Suprapubic skin (tissue), 3 donors: Measurements from ENCODE around the gene PFAS.

Source experiments
- EP300 ChIP-seq: sonication (generic); formaldehyde crosslinking; IDR thresholded peaks from one replicate; pipeline ENCODE4 v1.6.1; 2017; ENCODE audit warnings: antibody characterized with exemption
- TF ChIP-seq, protein P1 (sequence below), 2 donors: fragments of 200-600 bp in 1 of 2; fragments of 450-650 bp in 1 of 2; sonication (generic) in 1 of 2; IDR thresholded peaks; one replicate each; pipeline ENCODE4 v1.5.1; 2016 to 2019; ENCODE audit warnings: antibody characterized with exemption in 2 of 2, mild to moderate bottlenecking in 1 of 2, moderate library complexity in 1 of 2

DNA sequence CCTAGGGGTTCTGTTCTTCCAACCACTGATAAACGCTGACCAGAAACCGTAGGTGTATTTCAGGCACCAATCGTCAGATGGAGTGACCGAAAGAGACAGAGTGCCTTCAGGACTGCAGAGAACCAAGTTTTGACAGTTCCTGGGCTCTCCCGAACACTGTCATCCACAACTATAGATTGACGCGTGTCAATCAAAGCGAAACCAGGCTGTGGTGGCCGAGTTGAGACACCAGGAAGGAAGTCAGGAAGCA is 26.8 kb upstream of the PFAS start:
- TF ChIP-seq, protein P1, sequence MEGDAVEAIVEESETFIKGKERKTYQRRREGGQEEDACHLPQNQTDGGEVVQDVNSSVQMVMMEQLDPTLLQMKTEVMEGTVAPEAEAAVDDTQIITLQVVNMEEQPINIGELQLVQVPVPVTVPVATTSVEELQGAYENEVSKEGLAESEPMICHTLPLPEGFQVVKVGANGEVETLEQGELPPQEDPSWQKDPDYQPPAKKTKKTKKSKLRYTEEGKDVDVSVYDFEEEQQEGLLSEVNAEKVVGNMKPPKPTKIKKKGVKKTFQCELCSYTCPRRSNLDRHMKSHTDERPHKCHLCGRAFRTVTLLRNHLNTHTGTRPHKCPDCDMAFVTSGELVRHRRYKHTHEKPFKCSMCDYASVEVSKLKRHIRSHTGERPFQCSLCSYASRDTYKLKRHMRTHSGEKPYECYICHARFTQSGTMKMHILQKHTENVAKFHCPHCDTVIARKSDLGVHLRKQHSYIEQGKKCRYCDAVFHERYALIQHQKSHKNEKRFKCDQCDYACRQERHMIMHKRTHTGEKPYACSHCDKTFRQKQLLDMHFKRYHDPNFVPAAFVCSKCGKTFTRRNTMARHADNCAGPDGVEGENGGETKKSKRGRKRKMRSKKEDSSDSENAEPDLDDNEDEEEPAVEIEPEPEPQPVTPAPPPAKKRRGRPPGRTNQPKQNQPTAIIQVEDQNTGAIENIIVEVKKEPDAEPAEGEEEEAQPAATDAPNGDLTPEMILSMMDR (IDR thresholded peaks at IDR 0.05), result no peak
- TF ChIP-seq EP300, result no peak
